Coronary artery (tissue), 2 donors: Measurements from ENCODE around the gene LOXL1.

ENCODE experiments used
- DNase-seq: peaks from one replicate; pipeline ENCODE4 v3.0.0-alpha.2; 2017; ENCODE audit warnings: low spot score
- H3K27ac ChIP-seq, 2 donors: fragments of 200-600 bp; sonication (generic); one replicate each; pipeline ENCODE4 v1.5.1; 2016 to 2019
- H3K4me3 ChIP-seq: fragments of 200-600 bp; sonication (generic); 2 replicates; pipeline ENCODE4 v1.5.1; 2016; ENCODE audit warnings: mild to moderate bottlenecking, moderate library complexity
- TF ChIP-seq, protein P1 (sequence below): fragments of 200-600 bp; sonication (generic); IDR thresholded peaks from one replicate; pipeline ENCODE4 v1.5.1; 2019; ENCODE audit warnings: antibody characterized with exemption

The LOXL1 gene

DNA sequence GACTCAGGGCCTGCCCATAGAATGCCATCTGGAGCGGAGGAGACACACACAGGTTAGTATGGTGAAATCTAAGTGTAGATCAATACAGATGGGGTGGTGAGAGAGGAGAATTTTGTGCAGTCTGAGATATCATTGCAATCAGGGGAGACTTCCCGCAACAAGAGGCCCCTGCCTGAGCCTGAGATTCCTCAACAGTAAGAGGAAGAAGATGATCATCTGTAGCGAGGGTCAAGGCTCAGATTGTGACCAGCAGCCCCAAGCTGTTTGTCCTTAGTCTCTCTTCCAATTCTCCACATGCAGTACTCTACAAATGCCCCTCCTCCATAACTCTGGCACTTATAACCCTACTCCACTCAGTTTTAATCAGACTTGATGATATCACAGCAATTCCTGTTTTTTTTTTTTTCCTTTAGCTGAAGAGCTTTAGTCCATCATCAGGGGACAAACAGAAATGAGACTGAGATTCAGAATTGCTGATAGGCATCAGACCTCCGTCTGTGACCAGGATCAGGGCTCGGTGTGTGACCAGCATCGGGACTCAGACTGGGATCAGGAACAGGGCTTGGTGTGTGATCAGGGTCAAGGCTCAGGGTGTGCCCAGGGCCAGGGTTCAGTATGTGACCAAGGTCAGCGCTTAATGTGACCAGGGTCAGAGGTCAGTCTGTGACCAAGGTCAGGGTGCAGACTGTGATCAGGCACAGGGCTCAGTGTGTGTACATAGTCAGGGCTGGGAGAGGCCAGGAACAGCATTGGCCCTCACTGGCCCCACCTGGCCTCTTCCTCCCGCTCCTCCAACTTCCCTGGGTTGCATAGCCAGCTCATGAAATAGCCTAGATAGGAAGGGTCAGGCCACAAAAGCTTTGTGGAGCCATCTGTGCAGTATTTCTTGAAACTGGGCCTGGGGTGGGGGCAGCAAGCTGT, 14.1 kb downstream of the LOXL1 start:
- Histone ChIP-seq H3K4me3 (peak overlapping the region; percentile 31), H3K27ac (peak overlapping the region; percentile 90 to 94)
- TF ChIP-seq, protein P1, sequence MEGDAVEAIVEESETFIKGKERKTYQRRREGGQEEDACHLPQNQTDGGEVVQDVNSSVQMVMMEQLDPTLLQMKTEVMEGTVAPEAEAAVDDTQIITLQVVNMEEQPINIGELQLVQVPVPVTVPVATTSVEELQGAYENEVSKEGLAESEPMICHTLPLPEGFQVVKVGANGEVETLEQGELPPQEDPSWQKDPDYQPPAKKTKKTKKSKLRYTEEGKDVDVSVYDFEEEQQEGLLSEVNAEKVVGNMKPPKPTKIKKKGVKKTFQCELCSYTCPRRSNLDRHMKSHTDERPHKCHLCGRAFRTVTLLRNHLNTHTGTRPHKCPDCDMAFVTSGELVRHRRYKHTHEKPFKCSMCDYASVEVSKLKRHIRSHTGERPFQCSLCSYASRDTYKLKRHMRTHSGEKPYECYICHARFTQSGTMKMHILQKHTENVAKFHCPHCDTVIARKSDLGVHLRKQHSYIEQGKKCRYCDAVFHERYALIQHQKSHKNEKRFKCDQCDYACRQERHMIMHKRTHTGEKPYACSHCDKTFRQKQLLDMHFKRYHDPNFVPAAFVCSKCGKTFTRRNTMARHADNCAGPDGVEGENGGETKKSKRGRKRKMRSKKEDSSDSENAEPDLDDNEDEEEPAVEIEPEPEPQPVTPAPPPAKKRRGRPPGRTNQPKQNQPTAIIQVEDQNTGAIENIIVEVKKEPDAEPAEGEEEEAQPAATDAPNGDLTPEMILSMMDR: no peak
- peak; percentile 71 for DNase-seq

DNA sequence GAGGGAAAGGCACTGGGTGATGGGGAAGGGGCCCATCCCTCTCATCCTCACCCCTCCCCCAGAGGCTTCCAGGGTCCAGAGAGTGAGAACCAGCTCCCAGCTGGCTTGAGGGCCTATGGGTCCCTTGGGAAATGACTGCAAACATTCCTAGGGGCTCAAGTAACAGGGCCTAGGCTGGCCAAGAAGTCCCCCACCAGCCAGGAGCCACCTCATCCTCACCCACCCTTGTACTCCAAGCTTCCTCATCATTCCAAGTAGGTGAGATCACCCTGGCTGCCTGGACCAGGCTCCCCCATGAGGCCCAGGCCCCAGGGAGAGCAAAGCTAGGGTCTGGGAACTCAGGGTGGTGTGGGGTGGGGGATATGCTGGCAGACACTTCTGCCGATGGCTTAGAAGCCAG, 14.8 kb downstream of the LOXL1 start:
- DNase-seq: peak; percentile 90
- Histone ChIP-seq H3K4me3 (peak overlapping the region; percentile 31), H3K27ac (peak overlapping the region; percentile 90 to 94)
- TF ChIP-seq, protein P1: no peak

DNA sequence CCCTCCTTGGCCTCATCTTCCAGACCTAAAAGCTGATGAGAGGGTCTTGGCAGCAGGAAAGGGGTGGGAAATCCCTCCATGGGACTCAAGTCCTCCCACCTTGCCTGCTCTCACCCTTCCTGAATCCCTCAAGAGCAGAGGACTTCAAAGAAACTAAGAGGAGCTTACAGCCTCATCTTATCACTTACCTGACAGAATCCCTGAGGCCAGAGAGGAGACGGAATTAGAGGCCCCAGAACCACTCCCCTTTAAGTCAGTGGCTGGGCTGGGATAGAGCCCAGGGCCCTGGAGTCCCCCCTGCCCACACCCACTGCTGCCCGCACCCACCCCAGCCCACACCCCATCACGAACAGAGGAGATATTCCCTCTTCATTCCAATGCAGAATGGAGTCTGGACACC, 15.2 kb downstream of the LOXL1 start:
- TF ChIP-seq, protein P1: no peak
- no peak for DNase-seq
- Histone ChIP-seq H3K27ac (peak overlapping the region; percentile 90 to 94), H3K4me3 (no peak overlapping the region)

DNA sequence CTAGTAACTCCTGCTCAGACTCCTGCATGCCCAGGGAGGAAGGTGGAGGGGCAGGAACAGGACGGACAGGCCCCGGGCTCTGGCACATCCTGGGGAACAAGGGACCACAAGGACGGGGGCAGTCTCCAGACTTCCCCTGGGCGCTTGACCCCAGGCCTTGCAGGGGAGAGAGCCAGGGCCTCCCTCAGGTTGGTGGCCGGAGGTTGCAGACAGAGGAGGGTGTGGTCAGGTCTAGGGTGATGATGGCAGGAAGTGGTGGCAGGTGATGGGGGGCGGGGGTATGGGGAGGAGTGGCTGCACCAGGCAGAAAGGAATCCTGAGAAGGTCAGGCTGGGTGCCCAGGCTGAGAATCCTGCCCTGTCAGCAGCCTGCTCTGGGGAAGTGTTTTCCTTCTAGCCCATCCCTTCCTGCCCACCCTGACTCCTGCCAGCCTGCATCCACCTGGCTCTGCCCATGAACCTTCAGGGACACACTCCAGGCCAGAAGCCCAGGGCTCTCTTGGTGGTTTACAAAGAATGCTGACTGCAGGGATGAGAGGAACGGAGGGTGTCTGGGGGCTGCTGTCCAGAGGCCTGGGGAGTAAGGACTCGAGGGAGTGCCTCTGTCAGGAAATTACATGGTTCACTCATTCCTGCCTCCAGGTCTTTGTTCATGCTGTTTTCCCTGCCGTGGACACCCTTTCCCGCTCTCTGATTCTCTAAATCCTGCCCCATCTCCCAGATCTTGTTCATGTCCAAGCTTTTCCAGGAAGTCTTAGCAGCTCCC, 15.8 kb downstream of the LOXL1 start:
- H3K27ac ChIP-seq: peak overlapping the region; percentile 90 to 94
- no peak overlapping the region for H3K4me3 ChIP-seq
- no peak for DNase-seq
- TF ChIP-seq, protein P1: no peak

DNA sequence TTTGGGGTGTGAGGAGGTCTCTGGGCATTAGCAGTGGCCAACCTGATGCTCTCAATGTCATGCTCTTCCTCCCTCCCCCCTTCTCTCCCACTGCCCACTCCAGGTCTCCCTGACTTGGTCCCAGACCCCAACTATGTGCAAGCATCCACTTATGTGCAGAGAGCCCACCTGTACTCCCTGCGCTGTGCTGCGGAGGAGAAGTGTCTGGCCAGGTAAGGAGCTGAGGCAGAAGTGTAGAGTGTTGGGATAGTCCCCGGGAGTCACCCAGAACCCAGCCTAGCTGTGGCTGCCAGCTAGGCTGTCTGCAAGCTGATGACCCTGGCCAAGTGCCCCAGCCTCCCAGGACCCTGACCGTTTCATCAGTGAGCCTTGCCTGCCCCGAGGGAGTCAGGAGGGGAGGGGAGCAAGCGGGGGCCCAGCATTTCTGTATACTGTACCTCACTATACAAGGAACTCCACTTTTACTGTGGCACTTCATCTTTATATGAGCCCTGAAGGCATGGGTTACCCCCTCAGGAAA, 16.5 kb downstream of the LOXL1 start:
- no peak for DNase-seq
- Histone ChIP-seq H3K27ac (peak overlapping the region; percentile 90 to 94), H3K4me3 (no peak overlapping the region)
- TF ChIP-seq, protein P1: no peak

DNA sequence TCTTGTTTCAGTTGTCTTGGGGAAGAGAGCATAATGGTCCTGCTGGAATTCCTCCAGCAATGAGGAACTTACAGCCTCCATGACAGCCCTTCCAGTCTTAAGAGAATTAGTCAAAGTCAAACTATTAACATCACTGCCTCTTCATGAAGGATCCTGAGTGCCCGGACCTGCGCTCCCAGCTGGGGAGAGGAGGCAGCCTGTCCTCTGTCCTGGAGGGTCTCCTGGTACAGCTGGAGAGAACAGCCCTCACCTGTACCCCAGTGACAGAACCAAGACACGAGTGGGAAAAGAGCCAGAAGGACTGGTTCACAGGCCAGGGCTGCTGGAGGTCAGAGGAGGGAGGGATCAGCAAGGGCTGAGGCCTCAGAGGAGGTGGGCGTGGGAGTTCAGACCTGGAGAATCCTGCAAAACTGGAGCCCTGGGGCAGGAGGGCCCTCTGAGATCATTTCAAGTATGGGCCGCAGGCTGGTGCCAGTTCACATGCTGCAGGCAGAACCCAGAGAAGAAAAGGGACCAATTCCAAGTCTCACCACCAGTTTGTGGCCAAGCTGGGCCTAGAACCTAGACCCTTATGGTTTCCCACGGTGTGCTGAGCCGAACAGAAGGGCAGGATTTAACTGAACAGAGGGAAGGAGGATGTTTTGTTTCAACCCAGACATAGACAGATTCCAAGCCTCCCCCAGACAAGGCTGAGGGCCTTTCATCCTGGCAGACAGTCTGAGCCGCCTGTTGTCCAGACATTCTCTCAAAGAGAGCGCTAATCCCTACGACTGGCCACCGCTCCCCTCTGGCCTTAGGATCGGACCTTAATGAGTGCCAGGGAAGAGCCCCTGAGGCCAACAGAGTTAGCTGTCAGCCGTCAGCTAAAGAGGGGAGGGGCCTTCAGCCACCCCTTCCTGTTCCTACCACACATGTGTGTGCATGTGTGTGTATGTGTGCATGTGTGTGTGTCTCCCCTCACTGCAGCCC, 18.2 kb downstream of the LOXL1 start:
- Histone ChIP-seq H3K27ac (peak overlapping the region; percentile 32 to 68), H3K4me3 (no peak overlapping the region)
- TF ChIP-seq, protein P1: no peak
- no peak for DNase-seq
